Keratinocyte (primary cell): ENCODE results near the gene GGA1. TPM values are rescaled to one million over a fixed set of nuclear protein-coding genes. Genes with fewer than 3 reads are reported as not detected.

Source experiments
- DNase-seq: peaks from one replicate; pipeline ENCODE4 v3.0.0-alpha.2; 2011; ENCODE audit warnings: low read depth, missing footprints, low spot score
- FAIRE-seq: peaks from 2 replicates; lab custom pipeline; 2011; peaks lifted over from hg19 to GRCh38; lab: Jason Lieb, UNC
- H2AFZ ChIP-seq: 2 replicates; pipeline ENCODE4 v1.6.0; 2012; ENCODE audit warnings: low read length, control low read depth, inconsistent platforms; ENCODE audit not compliant: control insufficient read depth
- H3K27ac ChIP-seq: 2 replicates; pipeline ENCODE4 v1.5.1; 2011; ENCODE audit warnings: low read length; ENCODE audit not compliant: control insufficient read depth, insufficient read depth
- H3K27me3 ChIP-seq: 3 replicates; pipeline ENCODE4 v1.6.0; 2011; ENCODE audit warnings: low read length; ENCODE audit not compliant: control insufficient read depth, insufficient read depth; ENCODE audit errors: extremely low read depth
- H3K36me3 ChIP-seq, 2 experiments: 2 replicates in 1 of 2; 3 replicates in 1 of 2; pipeline ENCODE4 v1.5.1; 2011; ENCODE audit warnings: low read length in 2 of 2, mild to moderate bottlenecking in 1 of 2; ENCODE audit not compliant: control insufficient read depth in 2 of 2, insufficient read depth in 2 of 2; ENCODE audit errors: extremely low read depth in 1 of 2
- H3K4me1 ChIP-seq: 3 replicates; pipeline ENCODE4 v1.5.1; 2011; ENCODE audit warnings: low read length; ENCODE audit not compliant: control insufficient read depth, insufficient read depth; ENCODE audit errors: extremely low read depth
- H3K4me2 ChIP-seq: 3 replicates; pipeline ENCODE4 v1.6.0; 2011; ENCODE audit warnings: low read depth, low read length; ENCODE audit not compliant: control insufficient read depth, insufficient read depth; ENCODE audit errors: extremely low read depth
- H3K4me3 ChIP-seq, 3 experiments: fragments of 200-600 bp in 1 of 3; sonication (generic) in 1 of 3; 2 replicates in 2 of 3; 3 replicates in 1 of 3; pipeline ENCODE4 v1.5.1; 2011 to 2016; ENCODE audit warnings: low read length in 3 of 3, mild to moderate bottlenecking in 3 of 3, control low read depth in 2 of 3, inconsistent platforms in 1 of 3, low read depth in 1 of 3, mixed read lengths in 1 of 3, mixed run types in 1 of 3, moderate library complexity in 1 of 3; ENCODE audit not compliant: control insufficient read depth in 2 of 3, insufficient read depth in 2 of 3; ENCODE audit errors: extremely low read depth in 1 of 3
- H3K79me2 ChIP-seq: 2 replicates; pipeline ENCODE4 v1.6.0; 2012; ENCODE audit warnings: low read length; ENCODE audit not compliant: control insufficient read depth, insufficient read depth
- H3K9ac ChIP-seq: 3 replicates; pipeline ENCODE4 v1.6.0; 2011; ENCODE audit warnings: low read length; ENCODE audit not compliant: control insufficient read depth, insufficient read depth; ENCODE audit errors: extremely low read depth
- H3K9me1 ChIP-seq: 3 replicates; pipeline ENCODE4 v1.6.0; 2011; ENCODE audit warnings: low read length; ENCODE audit not compliant: control insufficient read depth, insufficient read depth; ENCODE audit errors: extremely low read depth
- H3K9me3 ChIP-seq: 2 replicates; pipeline ENCODE4 v1.5.1; 2012; ENCODE audit warnings: low read depth, low read length; ENCODE audit not compliant: control insufficient read depth
- H4K20me1 ChIP-seq: 3 replicates; pipeline ENCODE4 v1.6.0; 2011; ENCODE audit warnings: low read length; ENCODE audit not compliant: control insufficient read depth, insufficient read depth; ENCODE audit errors: extremely low read depth
- CTCF ChIP-seq, 3 experiments: IDR thresholded peaks in 1 of 3; conservative IDR thresholded peaks in 1 of 3; optimal IDR thresholded peaks in 1 of 3; 2 replicates in 2 of 3; 3 replicates in 1 of 3; pipeline versions ENCODE3 to v1.5.1; 2011; ENCODE audit warnings: low read length in 3 of 3, mild to moderate bottlenecking in 3 of 3, moderate library complexity in 2 of 3, control low read depth in 1 of 3, inconsistent platforms in 1 of 3; ENCODE audit not compliant: insufficient read depth in 2 of 3; ENCODE audit errors: extremely low read depth in 1 of 3
- EZH2 ChIP-seq: IDR thresholded peaks from one replicate; pipeline ENCODE4 v1.6.1; 2012; ENCODE audit warnings: inconsistent platforms, mild to moderate bottlenecking, low read length, moderate library complexity
- dilution Hi-C: fragments of 300-500 bp; cut with MboI; formaldehyde crosslinking; loops from one replicate; pipeline ENCODE4 v1.7.0; 2020; ENCODE audit warnings: low sequenced_read_pairs; ENCODE audit not compliant: extremely low pct_ligation_motif_present
- polyA plus RNA-seq, 5 experiments: library from polyadenylated mRNA; depleted of rRNA in 3 of 5; stranded (reverse) in 3 of 5; stranded (forward) in 1 of 5; unstranded in 1 of 5; fragments of >200 nt; gene quantifications; 1 replicate in 1 of 5; 2 replicates in 3 of 5; 3 replicates in 1 of 5; pipeline versions ENCODE4 v1.2.1 to v1.2.3, GENCODE V29; 2011 to 2012; ENCODE audit warnings: missing spikeins in 2 of 5, low read depth in 1 of 5, low replicate concordance in 1 of 5

Gene GGA1
- polyA plus RNA-seq, 1 donor (not counting 4 experiments of a cell fraction or from before 2014, with no cell fraction given) = 29.2 TPM

GRCh38 chr22:37599153-37599552, 9.5 kb upstream of the GGA1 start:
- Histone ChIP-seq H3K4me2 (no peak overlapping the region), H3K27ac (no peak overlapping the region), H3K4me3 (no peak overlapping the region), H3K27me3 (no peaks in the 10 kb centered on the region), H3K4me1 (no peaks in the 10 kb centered on the region), H3K9me1 (no peaks in the 10 kb centered on the region), H3K79me2 (no peaks in the 10 kb centered on the region), H4K20me1 (no peaks in the 10 kb centered on the region), H3K9me3 (no peaks in the 10 kb centered on the region), H3K36me3 (no peaks in the 10 kb centered on the region), H2AFZ (no peak overlapping the region), H3K9ac (no peak overlapping the region)
- dilution Hi-C loops = no loop called here
- no peak for DNase-seq
- FAIRE-seq = no peak
- TF ChIP-seq CTCF (optimal IDR thresholded peaks at IDR 0.05 in 1 of 3, IDR thresholded peaks at IDR 0.05 in 1 of 3, conservative IDR thresholded peaks at IDR 0.05 in 1 of 3; ENCODE audit: extremely low read depth in 1 of 3, insufficient read depth in 2 of 3, low read length in 3 of 3) (no peak), EZH2 (no peak)

GRCh38 chr22:37601203-37601539, 7.5 kb upstream of the GGA1 start:
- FAIRE-seq (no peak), DNase-seq (no peak)
- H4K20me1 ChIP-seq = no peaks in the 10 kb centered on the region
- H3K4me2 ChIP-seq = no peak overlapping the region
- H3K27me3 ChIP-seq = no peaks in the 10 kb centered on the region
- H3K36me3 ChIP-seq = no peaks in the 10 kb centered on the region
- no peak overlapping the region for H2AFZ ChIP-seq
- H3K9ac ChIP-seq = no peak overlapping the region
- no peaks in the 10 kb centered on the region for H3K9me1 ChIP-seq
- H3K27ac ChIP-seq = no peak overlapping the region
- H3K4me1 ChIP-seq = no peaks in the 10 kb centered on the region
- no peaks in the 10 kb centered on the region for H3K9me3 ChIP-seq
- no peak for TF ChIP-seq CTCF (optimal IDR thresholded peaks at IDR 0.05 in 1 of 3, IDR thresholded peaks at IDR 0.05 in 1 of 3, conservative IDR thresholded peaks at IDR 0.05 in 1 of 3; ENCODE audit: extremely low read depth in 1 of 3, insufficient read depth in 2 of 3, low read length in 3 of 3)
- TF ChIP-seq EZH2 = no peak
- dilution Hi-C loops = no loop called here
- no peaks in the 10 kb centered on the region for H3K79me2 ChIP-seq
- H3K4me3 ChIP-seq = no peak overlapping the region
